Type B pancreatic cell (in vitro differentiated cells): Measurements from ENCODE around the gene TTBK1. TPM values are rescaled to one million over a fixed set of nuclear protein-coding genes. Genes with fewer than 3 reads are reported as not detected.

ENCODE experiments used
- DNase-seq: peaks from one replicate; pipeline ENCODE4 v3.0.0; 2021; ENCODE audit warnings: mixed read lengths; ENCODE audit not compliant: unreplicated experiment; ENCODE audit errors: extremely low spot score
- H3K27ac Mint-ChIP-seq: 2 replicates; pipeline ENCODE4 v1.8.0; 2021; ENCODE audit warnings: mild to moderate bottlenecking, mixed read lengths
- H3K27me3 Mint-ChIP-seq: 2 replicates; pipeline ENCODE4 v1.8.0; 2021; ENCODE audit warnings: mixed read lengths
- H3K36me3 Mint-ChIP-seq: 2 replicates; pipeline ENCODE4 v1.8.0; 2021; ENCODE audit warnings: mixed read lengths
- H3K4me1 Mint-ChIP-seq: one replicate; pipeline ENCODE4 v1.8.0; 2021; ENCODE audit warnings: mixed read lengths; ENCODE audit not compliant: unreplicated experiment
- H3K4me3 Mint-ChIP-seq: 2 replicates; pipeline ENCODE4 v1.8.0; 2021; ENCODE audit warnings: mild to moderate bottlenecking, mixed read lengths
- H3K9me3 Mint-ChIP-seq: 2 replicates; pipeline ENCODE4 v1.8.0; 2021; ENCODE audit warnings: mixed read lengths
- total RNA-seq: library from RNA; stranded (reverse); gene quantifications from 2 replicates; pipeline ENCODE4 v1.2.1, GENCODE V29; 2021; ENCODE audit warnings: low replicate concordance
- TF ChIP-seq, protein P1 (sequence below): fragments of 200-600 bp; sonication (generic); conservative IDR thresholded peaks from 2 replicates; pipeline ENCODE4 v1.5.0; 2021; ENCODE audit warnings: antibody characterized with exemption, mild to moderate bottlenecking

The TTBK1 gene
- total RNA-seq, 1 donor from 2014 or later: 1.7 TPM

DNA sequence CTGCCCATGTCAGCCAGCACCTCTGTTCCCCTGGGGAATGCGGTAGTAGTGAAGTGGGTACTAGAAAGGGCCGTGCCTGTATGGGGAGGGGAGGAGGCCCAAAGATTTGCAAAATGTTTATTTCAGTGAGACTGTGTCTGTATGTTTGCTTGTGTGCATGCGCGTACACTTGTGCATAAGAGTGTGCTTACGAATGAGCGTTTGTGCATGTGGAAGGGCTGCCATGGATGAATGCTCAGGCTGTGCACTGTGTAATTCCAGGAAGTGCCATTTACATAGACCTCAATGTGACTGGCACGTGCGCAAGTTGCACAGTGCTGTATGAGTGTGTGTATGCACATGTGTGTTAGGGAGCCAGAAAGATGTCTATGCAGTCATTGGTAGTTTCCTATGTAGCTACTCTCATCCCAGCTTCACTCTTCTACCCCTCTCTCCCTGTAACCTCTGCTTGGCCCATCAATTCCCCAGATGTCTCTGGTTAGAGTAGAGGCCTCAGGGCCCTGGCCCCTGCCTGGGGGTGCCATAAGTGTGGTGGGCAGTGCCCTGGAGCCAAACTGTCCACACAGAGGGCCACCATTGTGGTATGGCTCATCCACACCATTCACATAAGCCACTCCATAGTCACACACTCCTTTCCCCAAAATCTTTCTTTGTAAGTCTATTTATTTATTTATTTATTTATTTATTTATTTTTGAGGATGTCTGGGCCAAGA, 28.0 kb downstream of the TTBK1 start:
- TF ChIP-seq, protein P1, sequence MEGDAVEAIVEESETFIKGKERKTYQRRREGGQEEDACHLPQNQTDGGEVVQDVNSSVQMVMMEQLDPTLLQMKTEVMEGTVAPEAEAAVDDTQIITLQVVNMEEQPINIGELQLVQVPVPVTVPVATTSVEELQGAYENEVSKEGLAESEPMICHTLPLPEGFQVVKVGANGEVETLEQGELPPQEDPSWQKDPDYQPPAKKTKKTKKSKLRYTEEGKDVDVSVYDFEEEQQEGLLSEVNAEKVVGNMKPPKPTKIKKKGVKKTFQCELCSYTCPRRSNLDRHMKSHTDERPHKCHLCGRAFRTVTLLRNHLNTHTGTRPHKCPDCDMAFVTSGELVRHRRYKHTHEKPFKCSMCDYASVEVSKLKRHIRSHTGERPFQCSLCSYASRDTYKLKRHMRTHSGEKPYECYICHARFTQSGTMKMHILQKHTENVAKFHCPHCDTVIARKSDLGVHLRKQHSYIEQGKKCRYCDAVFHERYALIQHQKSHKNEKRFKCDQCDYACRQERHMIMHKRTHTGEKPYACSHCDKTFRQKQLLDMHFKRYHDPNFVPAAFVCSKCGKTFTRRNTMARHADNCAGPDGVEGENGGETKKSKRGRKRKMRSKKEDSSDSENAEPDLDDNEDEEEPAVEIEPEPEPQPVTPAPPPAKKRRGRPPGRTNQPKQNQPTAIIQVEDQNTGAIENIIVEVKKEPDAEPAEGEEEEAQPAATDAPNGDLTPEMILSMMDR: no peak
- Mint-ChIP-seq H3K27me3 (peaks cover 55% of the 10 kb centered on the region), H3K9me3 (no peaks in the 10 kb centered on the region), H3K36me3 (no peaks in the 10 kb centered on the region), H3K4me1 (peaks cover 42% of the 10 kb centered on the region), H3K27ac (no peak overlapping the region), H3K4me3 (no peak overlapping the region)
- DNase-seq: no peak

DNA sequence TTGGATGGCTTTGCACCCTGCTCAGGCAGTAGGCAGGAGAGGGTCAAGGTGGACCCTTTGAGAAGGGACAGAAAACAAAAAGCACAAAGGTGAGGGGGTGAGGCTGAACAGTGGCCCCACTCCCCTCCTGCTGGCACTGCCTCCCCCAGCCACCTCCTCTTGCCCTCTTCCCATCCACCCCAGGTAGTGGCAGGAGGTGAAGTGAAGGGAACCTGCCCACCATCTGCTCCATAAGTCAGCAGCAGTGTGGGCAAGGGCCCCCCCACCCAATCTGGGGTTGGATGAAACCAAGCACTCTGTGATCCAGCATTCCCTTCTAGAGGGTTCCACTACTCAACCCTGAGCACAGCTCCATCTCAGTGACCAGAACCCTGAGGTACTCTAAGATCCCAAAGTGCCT, 28.7 kb downstream of the TTBK1 start:
- no peak overlapping the region for H3K4me3 Mint-ChIP-seq
- peaks cover 42% of the 10 kb centered on the region for H3K4me1 Mint-ChIP-seq
- DNase-seq: no peak
- H3K9me3 Mint-ChIP-seq: no peaks in the 10 kb centered on the region
- H3K27me3 Mint-ChIP-seq: peaks cover 62% of the 10 kb centered on the region
- TF ChIP-seq, protein P1: no peak
- no peak overlapping the region for H3K27ac Mint-ChIP-seq
- H3K36me3 Mint-ChIP-seq: no peaks in the 10 kb centered on the region

DNA sequence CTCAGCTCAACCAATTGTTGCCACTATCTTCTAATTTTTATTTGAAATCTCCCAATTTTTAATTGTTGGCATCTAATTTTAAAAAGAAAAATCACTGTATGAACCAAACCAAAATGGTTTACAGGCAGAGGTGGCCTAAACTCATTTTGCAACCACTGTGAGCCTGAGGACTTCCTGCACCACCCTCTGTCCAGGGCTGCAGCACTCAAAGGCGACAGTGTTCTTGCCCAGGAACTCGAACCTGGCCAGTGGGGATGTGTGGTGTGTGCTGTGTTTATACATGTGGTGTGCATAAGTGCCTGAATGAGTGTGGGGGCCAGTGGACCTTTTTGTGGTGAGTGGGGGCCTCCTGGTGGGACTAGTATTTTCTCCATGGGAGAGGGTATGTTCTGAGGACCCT, 30.4 kb downstream of the TTBK1 start:
- peaks cover 67% of the 10 kb centered on the region for H3K27me3 Mint-ChIP-seq
- peaks cover 35% of the 10 kb centered on the region for H3K4me1 Mint-ChIP-seq
- H3K36me3 Mint-ChIP-seq: no peaks in the 10 kb centered on the region
- TF ChIP-seq, protein P1: no peak
- no peak for DNase-seq
- H3K27ac Mint-ChIP-seq: no peak overlapping the region
- H3K9me3 Mint-ChIP-seq: no peaks in the 10 kb centered on the region
- peak overlapping the region; percentile 55 for H3K4me3 Mint-ChIP-seq

DNA sequence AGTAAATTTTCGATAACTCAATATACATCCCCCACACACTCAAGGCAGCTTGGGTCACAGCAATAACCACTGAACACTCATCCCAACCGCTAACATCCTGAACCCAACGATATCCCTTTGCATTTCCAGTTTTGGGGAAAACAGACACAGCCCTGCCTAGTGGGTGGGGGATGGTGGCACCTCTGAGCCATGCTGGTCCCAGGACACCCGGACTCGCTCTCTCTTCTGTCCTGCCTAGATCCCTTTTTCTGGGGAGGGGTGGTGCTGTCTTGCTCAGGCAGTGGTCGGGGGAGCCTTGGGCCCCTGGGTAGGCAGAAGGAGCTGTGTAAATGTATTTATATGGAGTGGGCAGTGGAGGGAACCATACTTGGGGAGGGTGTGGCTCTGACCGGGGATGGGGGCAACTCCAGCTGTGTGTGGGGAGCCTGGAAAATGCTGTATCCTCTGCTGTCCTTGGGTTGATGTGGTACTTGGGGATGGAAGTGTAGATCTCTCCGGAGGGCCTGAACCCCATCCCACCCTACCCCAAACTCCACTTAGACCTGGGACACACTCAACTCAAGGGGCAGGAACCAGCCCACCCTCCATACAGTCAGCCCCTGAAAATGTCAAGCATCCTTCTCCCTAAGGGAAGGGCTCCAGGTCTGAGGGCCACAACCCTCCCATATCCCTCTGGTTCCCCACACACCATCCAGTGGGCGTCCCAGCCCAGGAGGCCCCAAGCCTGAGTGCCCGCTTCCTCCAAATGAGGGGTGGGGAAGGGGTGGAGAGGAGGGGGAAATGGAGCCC, 31.0 kb downstream of the TTBK1 start:
- TF ChIP-seq, protein P1: no peak
- no peak for DNase-seq
- Mint-ChIP-seq H3K36me3 (no peaks in the 10 kb centered on the region), H3K4me1 (peaks cover 30% of the 10 kb centered on the region), H3K9me3 (no peaks in the 10 kb centered on the region), H3K27ac (no peak overlapping the region), H3K4me3 (peak overlapping the region; percentile 58), H3K27me3 (peaks cover 67% of the 10 kb centered on the region)

DNA sequence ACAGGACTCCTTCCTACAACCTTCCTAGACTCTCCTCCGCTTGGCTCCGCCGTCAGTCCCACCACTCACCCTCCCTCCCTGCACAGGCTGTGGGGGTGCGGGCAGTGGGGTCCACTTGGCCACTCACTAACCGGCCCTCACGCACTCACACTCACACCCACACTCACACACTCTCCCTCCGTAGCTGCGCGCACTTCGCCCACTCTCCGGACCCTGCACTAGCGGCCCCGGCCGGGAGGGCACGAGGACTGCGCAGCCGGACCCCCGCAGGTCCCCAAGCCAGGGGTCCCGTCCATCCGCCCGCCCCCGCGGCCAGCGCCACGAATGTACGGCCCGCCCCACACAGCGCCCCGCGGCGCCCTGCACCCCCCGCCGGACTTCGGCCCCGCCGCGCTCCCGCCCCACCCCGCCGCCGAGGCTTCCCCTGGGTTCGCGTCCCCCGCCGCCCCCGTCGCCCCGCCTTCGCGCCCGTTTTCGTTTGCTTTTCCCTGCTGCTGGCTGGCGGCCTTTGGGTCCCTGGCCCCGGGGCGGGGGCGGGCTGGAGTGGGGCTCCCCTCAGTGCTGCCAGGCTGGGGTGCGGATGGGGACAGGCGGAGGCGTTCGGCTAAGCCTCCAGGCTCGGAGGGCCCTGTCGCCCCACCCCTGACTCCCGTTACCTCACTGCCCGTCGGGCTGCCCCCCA, 31.8 kb downstream of the TTBK1 start:
- peaks cover 28% of the 10 kb centered on the region for H3K4me1 Mint-ChIP-seq

More for the DNA sequence above, 31.8 kb downstream of the TTBK1 start:
- TF ChIP-seq, protein P1: no peak
- no peak for DNase-seq
- Mint-ChIP-seq H3K27ac (no peak overlapping the region), H3K27me3 (peaks cover 66% of the 10 kb centered on the region), H3K9me3 (no peaks in the 10 kb centered on the region), H3K4me3 (peak overlapping the region; percentile 83), H3K36me3 (no peaks in the 10 kb centered on the region)
